NCI-H345 treated with DMSO at 0.1 percent for 48 hours (cell line): ENCODE results near the gene TIMP3.
"Not testable (repeated sequence)": the region's sequence is repeated elsewhere in the genome, so short reads cannot be mapped to it uniquely, and the experiment has no call there.

Experiments used
- DNase-seq: peaks from one replicate; lab custom pipeline; 2025; ENCODE audit not compliant: unreplicated experiment; lab: John Stamatoyannopoulos, UW

Gene TIMP3

DNA sequence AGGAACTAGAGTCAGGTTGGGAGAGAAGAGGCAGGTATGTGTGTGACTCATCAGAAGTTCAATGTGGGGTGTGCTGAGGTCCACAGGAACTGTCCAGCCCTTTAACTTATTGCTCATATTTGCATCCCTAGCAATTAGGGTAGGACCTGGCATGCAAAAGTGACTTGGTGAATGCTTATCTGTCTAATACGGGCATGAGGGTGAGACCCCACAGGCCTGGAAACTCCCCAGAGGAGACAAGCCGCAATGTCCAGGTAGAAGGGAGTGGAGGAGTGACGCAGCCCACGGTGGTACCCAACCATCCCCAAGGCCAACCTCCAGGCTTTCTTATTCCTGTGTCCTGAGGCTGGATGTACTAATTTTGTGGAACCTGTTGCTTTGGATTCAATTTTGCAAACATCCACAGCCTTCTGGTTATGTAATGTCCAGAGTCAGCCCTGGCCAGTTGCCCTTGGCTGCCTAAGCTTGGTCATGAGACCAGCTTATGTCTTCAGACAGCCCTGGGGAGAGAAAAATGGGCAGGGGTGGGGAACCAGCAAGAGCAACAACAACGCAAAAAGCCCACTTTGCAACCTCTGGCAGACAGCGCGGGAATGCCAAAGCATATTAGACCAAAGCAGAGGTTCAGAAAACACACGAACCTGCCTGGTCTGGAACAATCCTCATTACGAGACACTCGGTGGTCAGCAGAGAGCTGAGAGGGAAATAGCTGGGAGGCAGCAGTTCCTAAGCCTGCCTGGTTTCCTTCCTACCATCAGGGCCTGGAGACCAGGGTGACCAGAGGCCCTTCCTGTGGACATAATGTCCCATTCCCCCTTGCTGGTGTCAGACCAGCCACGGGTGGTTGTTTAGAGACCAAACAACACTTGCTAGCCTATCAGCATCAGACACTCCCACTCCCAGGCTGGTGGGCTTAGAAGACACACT lies 49.3 kb downstream of the TIMP3 start:
- no peak for DNase-seq

DNA sequence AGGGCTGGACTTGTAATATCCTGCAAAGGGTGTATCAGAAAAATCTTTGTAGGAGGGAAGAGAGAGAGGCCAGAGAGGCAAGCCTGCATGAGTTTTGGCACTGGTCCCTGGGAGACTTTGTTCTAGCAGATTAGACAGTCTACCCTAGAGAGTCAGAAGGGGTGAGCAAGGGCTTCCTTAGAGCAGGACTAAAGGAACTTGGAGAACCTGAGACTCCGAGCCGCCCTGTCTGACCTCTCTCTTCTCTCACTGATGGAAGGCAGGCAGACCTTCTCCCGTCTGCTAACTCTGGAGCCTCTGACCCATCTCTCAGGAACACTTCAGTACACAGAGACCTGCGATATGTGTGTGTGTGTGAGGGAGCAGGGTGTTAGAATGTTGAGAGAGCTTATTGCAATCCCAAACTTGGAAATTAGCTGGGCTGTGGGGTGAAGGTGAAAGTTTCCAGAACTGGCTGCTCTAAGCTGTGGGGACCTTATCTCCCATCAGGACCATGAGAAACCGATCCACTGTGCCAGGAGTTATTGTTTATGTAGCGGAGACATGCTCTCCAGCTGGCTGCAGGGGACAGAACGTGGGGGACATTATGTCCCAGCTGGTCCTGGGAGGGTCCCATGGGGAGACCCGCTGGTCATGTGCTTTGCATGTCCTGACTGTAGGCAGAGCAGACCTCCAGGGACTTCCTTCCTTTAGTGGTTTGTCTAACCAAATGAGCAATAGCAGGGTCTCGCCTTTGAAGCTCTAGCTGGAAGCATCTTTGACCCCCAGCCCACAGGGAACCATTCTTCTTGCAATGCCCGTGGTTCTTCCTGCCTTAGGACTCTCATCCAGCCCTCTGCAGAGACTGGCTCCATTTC lies 51.1 kb downstream of the TIMP3 start:
- no peak for DNase-seq

DNA sequence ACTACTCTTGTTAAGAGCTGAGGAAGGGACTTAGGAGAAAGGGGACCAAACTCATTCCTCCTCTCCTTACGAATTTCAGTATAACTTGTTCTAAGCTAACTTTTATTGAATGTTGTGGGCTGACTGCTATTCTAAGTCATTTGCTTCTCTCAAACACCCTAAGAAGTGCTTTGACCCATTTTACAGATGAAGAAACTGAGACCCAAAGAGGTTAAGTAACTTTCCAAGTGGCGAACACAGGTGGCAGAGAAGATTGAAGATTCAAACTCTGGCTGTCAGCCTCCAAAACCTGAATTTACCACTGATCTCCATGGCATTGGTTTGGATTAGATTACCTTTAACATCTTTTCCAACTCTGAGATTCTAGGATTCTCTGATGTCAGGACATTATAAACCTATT lies 52.2 kb downstream of the TIMP3 start:
- no peak for DNase-seq

DNA sequence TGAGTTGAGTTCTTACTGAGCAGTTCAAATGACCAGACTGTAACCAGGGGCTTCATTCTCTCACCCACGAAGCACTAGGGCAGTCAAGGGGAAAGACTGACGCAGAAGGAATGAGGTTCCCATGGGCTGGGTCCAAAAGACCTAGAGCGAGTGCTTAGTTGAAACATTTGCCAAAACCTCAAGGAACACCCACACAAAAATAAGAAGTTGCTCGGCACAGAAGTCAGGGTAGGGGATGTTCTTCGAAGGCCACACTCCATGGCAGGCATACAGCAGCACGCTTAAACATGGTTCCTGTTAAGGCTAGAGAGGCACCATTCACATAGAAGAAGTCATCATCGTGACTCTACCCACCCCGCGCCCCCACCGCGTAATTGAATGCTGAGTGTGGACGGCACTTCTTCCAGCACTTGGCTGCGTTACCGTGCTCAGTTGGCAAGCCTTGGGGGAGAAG lies 52.9 kb downstream of the TIMP3 start:
- no peak for DNase-seq

DNA sequence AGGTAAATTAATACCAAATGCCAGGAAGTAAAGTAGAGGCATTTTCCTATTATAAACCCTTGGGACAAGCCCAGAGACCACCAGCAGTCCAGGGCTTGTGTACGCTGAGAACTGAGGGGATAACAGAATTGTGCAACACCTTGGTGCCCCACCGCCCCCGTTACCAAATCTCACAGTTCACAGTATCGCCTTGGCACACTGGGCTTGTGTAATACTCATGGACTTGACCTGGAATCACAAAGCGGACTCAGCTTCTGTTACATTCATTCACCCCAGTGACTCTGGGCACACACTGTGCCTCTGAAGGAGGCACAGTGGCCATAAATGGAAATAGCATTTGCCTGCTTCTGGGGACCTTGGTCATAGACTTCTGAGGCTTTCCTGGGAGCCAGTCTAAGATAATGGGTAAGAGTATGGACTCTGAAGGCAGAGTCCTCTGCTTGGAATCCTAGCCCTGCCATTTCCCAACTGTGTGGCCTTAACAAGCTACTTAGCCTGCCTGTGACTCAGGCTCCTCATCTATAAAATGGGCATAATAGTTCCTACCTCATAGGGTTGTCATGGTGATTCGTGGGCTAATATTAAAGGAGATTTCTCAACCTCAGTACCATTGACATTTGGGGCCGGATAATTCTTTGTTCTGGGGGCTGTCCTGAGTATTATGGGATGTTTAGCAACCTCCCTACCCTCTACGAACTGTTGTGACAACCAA lies 53.7 kb downstream of the TIMP3 start:
- no peak for DNase-seq

DNA sequence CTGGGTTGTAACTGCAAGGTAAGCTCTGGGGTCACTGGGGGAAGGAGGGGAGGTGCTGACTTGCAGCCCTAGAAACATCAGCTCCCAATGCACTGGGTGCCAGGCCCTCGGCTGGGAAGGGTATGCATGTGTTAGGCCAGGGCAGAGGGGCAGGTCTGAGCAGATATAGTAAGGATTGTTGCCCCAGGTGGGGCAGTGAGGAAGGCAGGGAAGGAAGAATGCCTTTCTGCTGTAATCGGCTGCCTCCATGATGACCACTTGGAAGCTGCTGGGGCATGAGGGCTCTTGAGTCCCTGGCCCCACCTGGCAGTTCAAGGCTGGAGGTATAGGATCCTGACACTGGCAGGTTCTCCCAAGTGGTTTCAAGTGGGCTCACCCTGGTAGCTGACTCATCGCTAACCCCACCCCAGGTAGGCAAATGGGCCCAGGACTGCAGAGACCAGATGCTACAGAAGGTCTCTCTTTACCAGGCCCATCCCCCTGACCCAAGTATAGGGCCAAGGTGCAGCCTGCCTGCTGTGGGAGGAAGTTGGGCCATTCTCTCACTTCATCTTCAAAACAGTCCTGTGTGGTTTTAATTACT lies 56.7 kb downstream of the TIMP3 start:
- no peak for DNase-seq

DNA sequence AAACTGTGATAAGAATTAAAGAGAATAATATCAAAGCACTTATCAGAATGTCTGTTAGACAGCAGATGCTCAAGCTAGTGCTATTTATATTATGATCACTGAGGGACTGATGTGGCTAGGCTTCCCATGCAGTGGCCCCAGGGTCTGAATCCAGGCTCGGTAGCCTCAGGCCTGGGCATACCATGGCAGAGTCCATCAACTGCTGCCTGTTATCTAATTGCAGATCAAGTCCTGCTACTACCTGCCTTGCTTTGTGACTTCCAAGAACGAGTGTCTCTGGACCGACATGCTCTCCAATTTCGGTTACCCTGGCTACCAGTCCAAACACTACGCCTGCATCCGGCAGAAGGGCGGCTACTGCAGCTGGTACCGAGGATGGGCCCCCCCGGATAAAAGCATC lies 57.5 kb downstream of the TIMP3 start:
- DNase-seq = no peak

DNA sequence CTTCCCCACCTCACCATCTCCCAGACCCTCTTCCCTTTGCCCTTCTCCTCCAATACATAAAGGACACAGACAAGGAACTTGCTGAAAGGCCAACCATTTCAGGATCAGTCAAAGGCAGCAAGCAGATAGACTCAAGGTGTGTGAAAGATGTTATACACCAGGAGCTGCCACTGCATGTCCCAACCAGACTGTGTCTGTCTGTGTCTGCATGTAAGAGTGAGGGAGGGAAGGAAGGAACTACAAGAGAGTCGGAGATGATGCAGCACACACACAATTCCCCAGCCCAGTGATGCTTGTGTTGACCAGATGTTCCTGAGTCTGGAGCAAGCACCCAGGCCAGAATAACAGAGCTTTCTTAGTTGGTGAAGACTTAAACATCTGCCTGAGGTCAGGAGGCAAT lies 58.2 kb downstream of the TIMP3 start:
- DNase-seq = no peak

DNA sequence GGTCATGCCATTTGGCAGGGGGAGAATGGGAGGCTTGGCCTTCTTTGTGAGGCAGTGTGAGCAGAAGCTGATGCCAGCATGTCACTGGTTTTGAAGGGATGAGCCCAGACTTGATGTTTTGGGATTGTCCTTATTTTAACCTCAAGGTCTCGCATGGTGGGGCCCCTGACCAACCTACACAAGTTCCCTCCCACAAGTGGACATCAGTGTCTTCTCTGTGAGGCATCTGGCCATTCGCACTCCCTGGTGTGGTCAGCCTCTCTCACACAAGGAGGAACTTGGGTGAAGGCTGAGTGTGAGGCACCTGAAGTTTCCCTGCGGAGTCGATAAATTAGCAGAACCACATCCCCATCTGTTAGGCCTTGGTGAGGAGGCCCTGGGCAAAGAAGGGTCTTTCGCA lies 59.8 kb downstream of the TIMP3 start:
- no peak for DNase-seq

DNA sequence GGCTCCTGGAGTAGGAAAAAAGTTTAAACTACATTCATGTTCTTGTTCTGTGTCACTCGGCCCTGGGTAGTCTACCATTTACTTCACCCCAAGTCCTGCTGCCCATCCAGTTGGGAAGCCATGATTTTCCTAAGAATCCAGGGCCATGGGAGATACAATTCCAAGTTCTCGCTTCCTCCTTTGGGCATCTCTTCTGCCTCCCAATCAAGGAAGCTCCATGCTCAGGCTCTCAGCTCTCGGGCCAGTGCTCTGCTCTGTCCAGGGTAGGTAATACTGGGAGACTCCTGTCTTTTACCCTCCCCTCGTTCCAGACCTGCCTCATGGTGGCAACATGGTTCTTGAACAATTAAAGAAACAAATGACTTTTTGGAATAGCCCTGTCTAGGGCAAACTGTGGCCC lies 60.6 kb downstream of the TIMP3 start:
- no peak for DNase-seq

DNA sequence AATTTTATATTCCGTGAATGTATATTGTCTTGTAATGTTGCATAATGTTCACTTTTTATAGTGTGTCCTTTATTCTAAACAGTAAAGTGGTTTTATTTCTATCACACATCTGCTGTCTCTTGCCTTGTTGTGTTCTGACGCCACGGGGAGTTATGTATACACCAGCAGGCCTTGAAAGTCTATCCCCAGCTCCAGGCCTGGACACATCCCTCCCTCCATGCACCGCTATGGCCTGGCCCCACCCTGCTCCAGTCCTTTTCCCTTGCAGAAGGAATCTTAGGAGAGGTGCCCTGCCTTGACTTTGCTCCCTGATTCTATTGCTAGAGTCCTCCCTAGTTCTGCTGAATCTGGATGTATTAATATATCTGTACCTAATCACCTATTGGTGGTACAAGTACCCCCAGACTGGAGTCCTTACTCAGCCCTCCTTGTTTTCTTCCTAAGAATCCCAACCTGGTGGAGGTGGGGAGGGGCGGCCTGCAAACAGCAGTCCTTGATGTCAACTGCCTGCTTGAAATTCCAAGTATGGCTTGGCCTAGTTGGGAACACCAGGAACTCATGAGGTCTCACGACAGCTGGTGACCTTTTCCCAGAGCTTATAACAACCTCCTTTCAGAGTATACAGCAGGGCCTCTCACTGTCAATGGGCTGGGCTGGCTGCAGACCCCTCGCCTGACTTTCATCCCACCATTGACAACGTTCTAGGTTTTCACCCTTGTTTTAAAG lies 61.6 kb downstream of the TIMP3 start:
- no peak for DNase-seq

DNA sequence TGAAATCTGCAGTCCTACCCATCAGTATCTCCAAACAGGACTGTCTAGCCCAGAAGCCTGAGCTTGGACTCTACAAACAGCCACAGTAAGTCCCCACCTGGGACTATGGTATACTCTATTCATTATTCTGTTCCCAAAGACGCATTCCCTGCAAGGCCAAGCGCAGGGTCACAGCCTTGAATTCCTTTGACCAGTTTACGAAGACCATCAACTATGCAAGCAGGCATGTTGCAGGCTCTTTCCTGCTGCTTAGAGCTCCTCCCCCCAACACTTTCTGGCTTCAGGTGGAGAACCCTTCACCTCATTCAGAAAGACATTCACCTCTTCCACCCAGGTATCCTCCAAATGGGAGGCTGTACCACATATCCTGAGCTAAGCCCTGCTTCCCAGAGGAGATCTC lies 62.5 kb downstream of the TIMP3 start:
- no peak for DNase-seq

DNA sequence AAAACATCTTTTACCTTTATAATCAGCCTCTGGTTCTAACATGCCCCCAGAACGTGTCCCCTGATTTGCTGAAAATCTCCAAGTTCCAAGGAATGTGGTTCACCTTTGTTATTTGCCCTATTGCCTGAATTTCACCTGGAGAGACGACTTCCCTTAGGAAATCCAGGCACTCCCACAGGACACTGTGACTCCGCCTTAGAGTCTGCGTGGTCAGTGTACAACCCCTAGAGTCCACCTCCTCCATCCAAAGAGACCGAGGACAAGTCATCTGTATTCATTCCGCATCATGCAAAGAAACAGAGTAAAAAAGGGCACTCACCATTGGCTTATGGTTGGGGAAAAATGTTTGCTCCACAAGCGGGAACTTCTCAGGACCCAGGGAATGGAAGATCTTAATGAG lies 63.1 kb downstream of the TIMP3 start:
- no peak for DNase-seq

DNA sequence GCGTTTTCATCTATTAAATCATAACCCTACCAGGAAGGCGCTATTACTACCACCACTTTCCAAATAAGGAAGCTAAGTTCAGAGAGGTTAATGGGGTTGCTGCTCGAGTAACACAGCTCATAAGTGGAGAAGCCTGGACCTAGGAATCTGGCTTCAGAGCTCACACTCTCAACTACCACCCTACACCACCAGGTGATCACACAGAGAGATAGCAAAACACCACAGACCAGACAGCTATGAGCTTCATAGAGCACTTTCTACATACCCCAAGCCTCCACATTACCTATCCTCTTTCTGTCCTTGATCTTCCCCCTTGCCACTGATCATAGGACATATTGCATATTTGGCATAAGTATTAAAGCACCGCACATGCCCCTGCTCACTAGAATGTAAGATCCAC lies 65.4 kb downstream of the TIMP3 start:
- DNase-seq = no peak

DNA sequence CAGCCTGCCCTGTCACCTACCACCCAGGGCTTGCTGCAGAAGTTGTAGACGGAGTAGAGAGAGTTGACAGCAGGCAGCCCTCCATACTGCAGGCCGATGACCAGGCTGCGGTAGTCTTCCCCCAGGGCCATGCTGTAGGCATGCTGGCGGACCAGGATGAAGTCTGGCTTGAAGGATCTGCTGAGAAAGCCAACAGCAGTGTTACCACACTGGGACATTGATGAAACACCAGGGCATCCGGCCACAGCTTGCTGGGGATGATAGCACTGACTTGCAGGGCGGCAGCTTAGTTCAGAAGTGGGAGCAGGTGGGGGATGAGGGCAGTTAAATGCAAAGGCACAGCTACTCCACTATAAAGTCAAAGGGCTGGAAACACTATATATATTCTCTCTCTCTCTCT lies 67.4 kb downstream of the TIMP3 start:
- no peak for DNase-seq

DNA sequence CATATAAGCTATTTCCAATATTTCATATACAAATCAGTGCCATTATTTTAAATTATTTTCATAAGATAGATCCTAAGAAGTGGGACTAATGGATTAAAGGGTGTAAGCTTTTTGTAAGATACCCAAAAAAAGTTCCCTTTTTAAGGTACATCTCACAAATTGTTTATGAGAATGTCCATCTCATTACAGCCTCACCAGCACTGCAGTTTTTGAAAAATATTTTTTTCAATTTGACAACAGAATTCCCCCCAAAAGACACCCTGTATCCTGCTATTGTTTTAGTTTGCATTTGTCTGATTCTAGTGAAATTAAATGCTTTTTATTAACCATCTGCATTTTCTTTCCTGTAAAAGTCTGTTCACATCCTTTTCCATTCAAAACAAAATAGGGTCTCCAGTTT lies 69.0 kb downstream of the TIMP3 start:
- no peak for DNase-seq

DNA sequence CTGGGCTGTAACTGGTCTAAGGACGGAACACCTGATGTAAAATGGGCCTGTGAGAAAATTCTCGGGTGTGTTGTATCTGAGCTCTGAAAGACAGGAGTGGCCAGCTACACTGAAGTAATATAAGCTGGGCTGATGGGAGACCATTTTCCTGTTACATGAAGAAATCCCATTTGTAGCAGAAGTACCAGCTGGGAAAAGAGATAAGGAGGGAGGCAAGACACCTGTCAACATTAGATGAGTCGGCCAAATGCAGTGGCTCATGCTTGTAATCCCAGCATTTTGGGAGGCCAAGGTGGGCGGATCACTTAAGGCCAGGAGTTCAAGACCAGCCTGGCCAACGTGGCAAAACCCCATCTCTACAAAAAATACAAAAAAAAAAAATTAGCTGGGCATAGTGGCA lies 72.1 kb downstream of the TIMP3 start:
- DNase-seq = not testable (repeated sequence)

DNA sequence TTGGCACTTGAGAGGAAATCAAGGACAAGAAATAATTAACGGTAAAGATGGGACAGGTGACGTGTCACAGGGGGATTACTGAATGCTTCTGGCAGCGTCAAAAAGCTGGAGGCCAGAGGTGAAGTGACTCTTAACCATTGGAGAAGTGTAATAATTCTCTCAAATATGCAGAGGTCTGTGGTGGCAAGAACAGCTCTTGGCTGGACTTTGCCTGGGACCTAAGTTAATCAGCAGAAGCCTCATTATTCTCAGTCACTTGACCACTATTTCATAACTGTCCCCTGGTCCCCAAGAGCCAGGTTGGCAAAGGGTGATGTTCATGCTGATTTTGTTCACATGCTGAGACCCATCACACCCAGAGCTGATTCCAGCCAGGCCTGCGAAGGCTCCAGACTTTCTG lies 72.9 kb downstream of the TIMP3 start:
- no peak for DNase-seq

DNA sequence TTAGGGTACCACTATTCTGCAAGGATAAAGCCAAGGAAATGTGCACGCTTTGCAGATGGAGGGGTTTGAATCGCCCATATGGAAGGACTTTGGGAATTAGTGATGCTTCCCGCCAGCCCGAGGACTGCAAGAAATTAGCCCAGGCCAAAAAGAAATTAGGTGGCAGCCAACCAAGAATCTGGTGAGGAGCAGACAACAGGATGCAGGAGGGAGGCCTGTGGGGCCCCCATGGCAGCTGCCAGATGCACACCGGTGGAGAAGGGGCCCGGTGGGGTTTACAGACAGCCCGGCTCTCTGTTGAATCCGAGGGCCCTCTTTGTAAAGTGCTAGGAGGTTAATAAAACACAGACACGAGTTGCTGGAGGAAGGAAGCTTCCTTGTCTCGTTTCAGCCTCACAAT lies 73.5 kb downstream of the TIMP3 start:
- DNase-seq = no peak

DNA sequence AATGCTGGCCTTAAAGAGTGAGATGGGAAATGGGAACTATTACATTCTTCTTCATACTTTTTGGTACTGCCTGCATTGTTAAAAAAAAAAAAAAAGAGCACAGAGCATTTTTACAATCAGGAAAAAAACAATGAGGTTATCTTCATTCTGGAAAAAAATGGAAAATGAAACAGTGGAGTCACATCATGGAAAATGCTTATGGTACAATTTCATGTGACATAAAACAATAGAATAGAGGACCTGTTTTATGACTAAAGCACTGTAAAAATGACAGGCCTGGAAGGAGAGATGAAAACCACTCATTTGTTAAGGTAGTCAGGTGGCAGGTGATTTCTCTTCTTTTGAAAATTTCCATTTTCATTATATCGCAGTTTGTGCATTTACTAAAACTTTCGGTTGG lies 75.0 kb downstream of the TIMP3 start:
- DNase-seq = no peak
